Mesenchymal stem cell (in vitro differentiated cells and primary cell): ENCODE measurements around the gene IL17RA.

Experiments used
- DNase-seq: peaks from one replicate; pipeline ENCODE4 v3.0.0-alpha.2; 2013
- H2AFZ ChIP-seq: one replicate; pipeline ENCODE4 v1.6.1; 2013; ENCODE audit warnings: low read depth, mild to moderate bottlenecking, control low read depth, inconsistent platforms, low read length, moderate library complexity
- H2AK5ac ChIP-seq: 2 replicates; pipeline ENCODE4 v1.6.1; 2013; ENCODE audit warnings: low read length, moderate library complexity, mild to moderate bottlenecking, inconsistent platforms; ENCODE audit not compliant: severe bottlenecking
- H2BK120ac ChIP-seq: one replicate; pipeline ENCODE4 v1.6.1; 2013; ENCODE audit warnings: low read depth, mild to moderate bottlenecking, inconsistent platforms, low read length, moderate library complexity
- H2BK12ac ChIP-seq, 2 experiments: one replicate each; pipeline ENCODE4 v1.6.1; 2013; ENCODE audit warnings: inconsistent platforms in 2 of 2, low read length in 2 of 2, mild to moderate bottlenecking in 2 of 2, moderate library complexity in 2 of 2, control low read depth in 1 of 2
- H2BK15ac ChIP-seq: one replicate; pipeline ENCODE4 v1.6.1; 2013; ENCODE audit warnings: mild to moderate bottlenecking, low read depth, inconsistent platforms; ENCODE audit not compliant: poor library complexity, severe bottlenecking
- H2BK5ac ChIP-seq: 2 replicates; pipeline ENCODE4 v1.6.1; 2013; ENCODE audit warnings: low read depth, mild to moderate bottlenecking, low read length, control low read depth, inconsistent platforms; ENCODE audit not compliant: poor library complexity, severe bottlenecking
- H3K14ac ChIP-seq, 2 experiments: one replicate each; pipeline ENCODE4 v1.6.1; 2013; ENCODE audit warnings: inconsistent platforms in 2 of 2, low read length in 2 of 2, control low read depth in 1 of 2, mild to moderate bottlenecking in 1 of 2, moderate library complexity in 1 of 2
- H3K18ac ChIP-seq, 2 experiments: one replicate each; pipeline ENCODE4 v1.6.1; 2013; ENCODE audit warnings: inconsistent platforms in 2 of 2, low read length in 2 of 2, control low read depth in 1 of 2, low read depth in 1 of 2, mild to moderate bottlenecking in 1 of 2
- H3K23ac ChIP-seq, 2 experiments: one replicate each; pipeline ENCODE4 v1.6.1; 2013; ENCODE audit warnings: inconsistent platforms in 2 of 2, low read length in 2 of 2, mild to moderate bottlenecking in 2 of 2, moderate library complexity in 2 of 2, control low read depth in 1 of 2
- H3K27ac ChIP-seq: 2 replicates; pipeline ENCODE4 v1.5.1; 2013; ENCODE audit warnings: mild to moderate bottlenecking, moderate library complexity, low read length, control low read depth, inconsistent platforms; ENCODE audit not compliant: poor library complexity, severe bottlenecking
- H3K27me3 ChIP-seq, 2 experiments: 2 replicates each; pipeline versions ENCODE4 v1.6.1 to v1.7.0; 2013; ENCODE audit warnings: low read length in 2 of 2, mild to moderate bottlenecking in 2 of 2, moderate library complexity in 2 of 2, control low read depth in 1 of 2, inconsistent platforms in 1 of 2; ENCODE audit not compliant: control insufficient read depth in 1 of 2, insufficient read depth in 1 of 2
- H3K36me3 ChIP-seq, 2 experiments: 2 replicates each; pipeline versions ENCODE4 v1.6.1 to v1.7.0; 2013; ENCODE audit warnings: low read length in 2 of 2, control low read depth in 1 of 2, inconsistent platforms in 1 of 2, low read depth in 1 of 2, mild to moderate bottlenecking in 1 of 2; ENCODE audit not compliant: insufficient read depth in 2 of 2, control insufficient read depth in 1 of 2
- H3K4ac ChIP-seq, 2 experiments: one replicate each; pipeline ENCODE4 v1.6.1; 2013; ENCODE audit warnings: inconsistent platforms in 2 of 2, low read length in 2 of 2, mild to moderate bottlenecking in 2 of 2, moderate library complexity in 2 of 2, control low read depth in 1 of 2, low read depth in 1 of 2
- H3K4me1 ChIP-seq: 2 replicates; pipeline ENCODE4 v1.6.1; 2013; ENCODE audit warnings: low read depth, low read length, control low read depth; ENCODE audit not compliant: control insufficient read depth, insufficient read depth
- H3K4me2 ChIP-seq: 2 replicates; pipeline ENCODE4 v1.6.1; 2013; ENCODE audit warnings: low read length, mild to moderate bottlenecking, inconsistent platforms; ENCODE audit not compliant: poor library complexity, severe bottlenecking
- H3K4me3 ChIP-seq, 2 experiments: 2 replicates each; pipeline versions ENCODE4 v1.5.1 to v1.7.0; 2013; ENCODE audit warnings: low read length in 2 of 2, mild to moderate bottlenecking in 2 of 2, control low read depth in 1 of 2, low read depth in 1 of 2; ENCODE audit not compliant: insufficient read depth in 1 of 2
- H3K79me1 ChIP-seq: replicated peaks from 2 replicates; pipeline ENCODE4 v1.6.1; 2013; ENCODE audit warnings: mild to moderate bottlenecking, control low read depth, low read length, inconsistent platforms; ENCODE audit not compliant: poor library complexity, severe bottlenecking
- H3K9ac ChIP-seq: 2 replicates; pipeline ENCODE4 v1.7.0; 2013; ENCODE audit warnings: mild to moderate bottlenecking, low read length, moderate library complexity
- H3K9me3 ChIP-seq: 2 replicates; pipeline ENCODE4 v1.7.0; 2013; ENCODE audit warnings: mild to moderate bottlenecking, low read length; ENCODE audit not compliant: control insufficient read depth
- H4K8ac ChIP-seq: one replicate; pipeline ENCODE4 v1.6.1; 2013; ENCODE audit warnings: inconsistent platforms, mild to moderate bottlenecking, low read length, moderate library complexity
- H4K91ac ChIP-seq: one replicate; pipeline ENCODE4 v1.6.1; 2013; ENCODE audit warnings: mild to moderate bottlenecking, low read length, inconsistent platforms
- WGBS: methylation state at CpG from one replicate; pipeline ENCODE4 v1.1.7; 2013; ENCODE audit warnings: mixed read lengths; 5-methylcytosine and 5-hydroxymethylcytosine counted together

The IL17RA gene

DNA sequence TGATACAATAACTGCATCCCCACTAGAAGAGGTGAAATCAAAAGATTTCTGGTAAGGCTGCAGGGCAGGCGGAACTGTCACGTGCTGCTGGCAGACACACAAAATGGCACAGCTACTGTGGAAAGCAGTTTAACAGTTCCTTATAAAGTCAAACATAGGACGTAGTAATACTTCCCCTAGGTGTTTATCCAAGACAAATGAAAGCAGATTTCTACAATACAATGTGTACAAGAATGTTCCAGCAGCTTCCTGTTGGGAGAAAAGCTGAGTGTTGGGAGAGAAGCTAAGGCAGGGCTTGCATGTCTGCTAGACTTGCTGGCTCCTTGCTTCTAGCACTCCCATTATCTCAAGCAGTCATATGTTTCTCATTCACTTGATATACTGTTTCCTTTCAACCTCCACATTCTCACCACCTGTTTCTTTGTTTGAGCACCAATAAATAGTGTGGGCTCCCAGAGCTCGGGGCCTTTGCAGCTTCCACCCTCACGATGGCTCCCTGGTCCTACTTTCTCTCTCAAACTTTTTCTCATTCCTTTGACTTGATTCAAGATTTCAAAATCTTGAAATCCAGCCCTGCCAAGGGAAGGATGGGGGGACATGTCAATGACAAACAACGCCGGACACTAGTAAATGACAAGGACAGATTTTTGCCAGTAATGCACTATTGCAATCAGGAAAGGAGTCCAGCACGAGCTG is 21.2 kb upstream of the IL17RA start:
- Histone ChIP-seq H2BK5ac (no peak overlapping the region), H2AFZ (no peak overlapping the region), H3K27me3 (peaks cover 7 to 12% of the 10 kb centered on the region in 2 experiments), H2BK120ac (no peak overlapping the region), H3K23ac (no peak overlapping the region), H3K14ac (no peak overlapping the region), H3K36me3 (no peaks in the 10 kb centered on the region), H2BK12ac (no peak overlapping the region), H4K91ac (no peak overlapping the region), H3K4ac (no peak overlapping the region), H2BK15ac (no peak overlapping the region), H3K4me2 (no peak overlapping the region), H3K9me3 (no peaks in the 10 kb centered on the region), H3K79me1 (no peaks in the 10 kb centered on the region), H4K8ac (no peak overlapping the region), H3K18ac (no peak overlapping the region), H3K4me3 (no peak overlapping the region), H3K9ac (no peak overlapping the region), H3K27ac (no peak overlapping the region), H2AK5ac (no peak overlapping the region), H3K4me1 (no peaks in the 10 kb centered on the region)
- WGBS = 68% methylated on average over 7 of the region's 8 CpGs
- no peak for DNase-seq

DNA sequence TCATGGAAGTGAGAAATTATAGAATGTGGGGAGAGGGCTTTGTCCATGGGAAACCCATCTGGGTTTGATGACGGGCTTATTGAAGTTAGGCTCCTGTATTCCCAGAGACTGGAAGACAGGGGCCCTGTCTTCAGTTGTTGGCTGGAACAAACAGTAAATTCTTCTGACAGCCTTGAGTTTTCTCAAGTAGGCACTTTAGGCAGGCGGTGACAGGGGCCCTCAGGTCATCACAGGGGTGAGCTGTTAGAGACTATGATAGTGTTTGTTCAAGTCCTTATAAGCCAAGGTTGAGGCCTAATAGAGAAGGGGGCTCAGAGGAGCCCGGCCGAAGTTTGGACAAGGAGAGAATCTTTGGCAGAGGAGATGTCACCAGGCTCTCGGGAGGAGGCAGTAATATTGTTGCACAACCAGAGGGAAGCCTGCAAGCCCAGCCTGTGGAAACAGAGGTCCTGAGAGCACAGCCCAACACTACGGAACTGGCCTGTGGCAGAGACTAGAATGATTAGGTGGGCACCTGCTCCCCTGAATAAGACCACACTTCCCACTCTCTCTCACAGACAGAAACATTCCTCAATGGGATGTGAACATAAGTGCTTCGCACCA is 20.2 kb upstream of the IL17RA start:
- Histone ChIP-seq H3K79me1 (no peaks in the 10 kb centered on the region), H2BK5ac (no peak overlapping the region), H3K4me2 (no peak overlapping the region), H3K18ac (no peak overlapping the region), H3K27me3 (peaks cover 7 to 12% of the 10 kb centered on the region in 2 experiments), H2BK120ac (no peak overlapping the region), H3K4ac (no peak overlapping the region), H3K36me3 (no peaks in the 10 kb centered on the region), H3K9ac (no peak overlapping the region), H4K91ac (no peak overlapping the region), H2AFZ (no peak overlapping the region), H3K27ac (no peak overlapping the region), H3K14ac (no peak overlapping the region), H2AK5ac (no peak overlapping the region), H3K4me3 (no peak overlapping the region), H3K23ac (no peak overlapping the region), H3K9me3 (no peaks in the 10 kb centered on the region), H3K4me1 (no peaks in the 10 kb centered on the region), H4K8ac (no peak overlapping the region), H2BK15ac (no peak overlapping the region), H2BK12ac (no peak overlapping the region)
- DNase-seq = no peak
- WGBS = 55% methylated on average over 7 of the region's 7 CpGs

DNA sequence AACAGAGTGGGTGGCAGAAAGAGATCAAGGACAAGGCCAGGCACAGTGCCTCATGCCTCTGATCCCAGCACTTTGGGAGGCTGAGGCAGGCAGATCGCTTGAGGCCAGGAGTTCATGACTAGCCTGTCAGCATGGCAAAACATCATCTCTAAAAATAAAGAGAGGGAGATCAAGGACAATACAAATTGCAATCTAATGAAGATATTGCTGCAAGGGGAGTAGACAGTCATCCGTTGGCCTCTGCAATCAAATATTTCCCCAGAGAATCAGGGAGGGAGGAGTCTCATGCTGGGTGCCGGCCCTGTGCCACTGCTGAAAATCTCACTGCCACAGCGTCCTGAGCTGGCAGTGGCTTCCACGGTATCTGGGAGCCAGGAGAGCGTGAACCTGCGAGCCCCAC is 19.4 kb upstream of the IL17RA start:
- H3K4me1 ChIP-seq = no peaks in the 10 kb centered on the region
- no peaks in the 10 kb centered on the region for H3K79me1 ChIP-seq
- no peak overlapping the region for H4K8ac ChIP-seq
- H4K91ac ChIP-seq = no peak overlapping the region
- no peaks in the 10 kb centered on the region for H3K36me3 ChIP-seq
- H2BK120ac ChIP-seq = no peak overlapping the region
- no peak overlapping the region for H3K14ac ChIP-seq
- no peak overlapping the region for H2BK5ac ChIP-seq
- 86% methylated on average over 6 of the region's 7 CpGs for WGBS
- no peak overlapping the region for H3K4ac ChIP-seq
- no peak overlapping the region for H3K18ac ChIP-seq
- H3K9me3 ChIP-seq = no peaks in the 10 kb centered on the region
- H2AFZ ChIP-seq = no peak overlapping the region
- H3K27me3 ChIP-seq = peaks cover 4 to 12% of the 10 kb centered on the region in 2 experiments
- H2BK15ac ChIP-seq = no peak overlapping the region
- no peak overlapping the region for H3K9ac ChIP-seq
- H3K4me3 ChIP-seq = peak overlapping the region in 1 of 2 experiments; percentile 27
- H2BK12ac ChIP-seq = no peak overlapping the region
- H2AK5ac ChIP-seq = no peak overlapping the region
- no peak overlapping the region for H3K27ac ChIP-seq
- H3K4me2 ChIP-seq = no peak overlapping the region
- DNase-seq = no peak
- no peak overlapping the region for H3K23ac ChIP-seq

DNA sequence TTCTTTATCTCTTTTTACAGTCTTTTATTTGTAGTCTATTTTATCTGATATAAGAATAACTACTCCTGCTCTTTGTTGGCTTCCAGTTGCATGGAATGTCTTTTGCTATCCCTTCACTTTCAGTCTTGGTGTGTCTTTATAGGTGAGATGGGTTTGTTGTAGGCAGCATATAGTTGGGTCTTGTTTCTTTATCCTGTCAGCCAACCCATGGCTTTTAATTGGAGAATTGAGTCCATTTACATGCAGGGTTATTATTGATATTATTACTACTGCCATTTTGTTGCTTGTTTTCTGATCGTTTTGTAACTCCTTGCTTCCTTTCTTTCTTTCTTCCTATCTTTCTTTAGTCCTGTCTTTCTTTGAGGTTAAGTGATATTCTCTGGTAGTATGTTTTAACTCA is 11.9 kb upstream of the IL17RA start:
- H2BK120ac ChIP-seq = no peak overlapping the region
- no peak overlapping the region for H3K23ac ChIP-seq
- H3K9ac ChIP-seq = no peak overlapping the region
- H4K8ac ChIP-seq = no peak overlapping the region
- H3K14ac ChIP-seq = no peak overlapping the region
- no peak overlapping the region for H3K4me2 ChIP-seq
- H3K4me3 ChIP-seq = no peak overlapping the region
- H3K9me3 ChIP-seq = no peaks in the 10 kb centered on the region
- H2AFZ ChIP-seq = no peak overlapping the region
- DNase-seq = no peak
- no CpG with 5 or more reads among the region's 1 CpG for WGBS
- no peak overlapping the region for H3K27ac ChIP-seq
- H2BK12ac ChIP-seq = no peak overlapping the region
- H2BK5ac ChIP-seq = no peak overlapping the region
- no peaks in the 10 kb centered on the region for H3K27me3 ChIP-seq
- H4K91ac ChIP-seq = no peak overlapping the region
- H3K18ac ChIP-seq = no peak overlapping the region
- H3K4ac ChIP-seq = no peak overlapping the region
- H3K4me1 ChIP-seq = peaks cover 8% of the 10 kb centered on the region
- no peak overlapping the region for H2BK15ac ChIP-seq
- no peaks in the 10 kb centered on the region for H3K79me1 ChIP-seq
- no peak overlapping the region for H2AK5ac ChIP-seq
- no peaks in the 10 kb centered on the region for H3K36me3 ChIP-seq
